Progenitor cell of endocrine pancreas (in vitro differentiated cells): ENCODE data around the gene SFTPB. TPM values are rescaled to one million over a fixed set of nuclear protein-coding genes. Genes with fewer than 3 reads are reported as not detected.

Source experiments
- DNase-seq: peaks from one replicate; pipeline ENCODE4 v3.0.0; 2021; ENCODE audit warnings: low spot score; ENCODE audit not compliant: unreplicated experiment
- H3K27ac Mint-ChIP-seq: 2 replicates; pipeline ENCODE4 v1.8.0; 2021; ENCODE audit warnings: mild to moderate bottlenecking, moderate library complexity, mixed read lengths
- H3K27me3 Mint-ChIP-seq: 2 replicates; pipeline ENCODE4 v1.8.0; 2021; ENCODE audit warnings: mixed read lengths
- H3K36me3 Mint-ChIP-seq: 2 replicates; pipeline ENCODE4 v1.8.0; 2022; ENCODE audit warnings: mixed read lengths; ENCODE audit not compliant: insufficient read depth
- H3K4me1 Mint-ChIP-seq: 2 replicates; pipeline ENCODE4 v1.8.0; 2021; ENCODE audit warnings: low read depth, mixed read lengths
- H3K4me3 Mint-ChIP-seq: 2 replicates; pipeline ENCODE4 v1.8.0; 2021; ENCODE audit warnings: low read depth, mild to moderate bottlenecking, moderate library complexity, mixed read lengths
- H3K9me3 Mint-ChIP-seq: 2 replicates; pipeline ENCODE4 v1.8.0; 2021; ENCODE audit warnings: low read depth, mixed read lengths
- total RNA-seq: library from RNA; stranded (reverse); gene quantifications from 2 replicates; pipeline ENCODE4 v1.2.1, GENCODE V29; 2021
- TF ChIP-seq, protein P1 (sequence below): fragments of 200-600 bp; sonication (generic); IDR thresholded peaks from one replicate; pipeline ENCODE4 v1.5.0; 2021; ENCODE audit warnings: antibody characterized with exemption, mild to moderate bottlenecking; ENCODE audit not compliant: unreplicated experiment

Gene SFTPB
- total RNA-seq, 1 donor from 2014 or later: not detected

DNA sequence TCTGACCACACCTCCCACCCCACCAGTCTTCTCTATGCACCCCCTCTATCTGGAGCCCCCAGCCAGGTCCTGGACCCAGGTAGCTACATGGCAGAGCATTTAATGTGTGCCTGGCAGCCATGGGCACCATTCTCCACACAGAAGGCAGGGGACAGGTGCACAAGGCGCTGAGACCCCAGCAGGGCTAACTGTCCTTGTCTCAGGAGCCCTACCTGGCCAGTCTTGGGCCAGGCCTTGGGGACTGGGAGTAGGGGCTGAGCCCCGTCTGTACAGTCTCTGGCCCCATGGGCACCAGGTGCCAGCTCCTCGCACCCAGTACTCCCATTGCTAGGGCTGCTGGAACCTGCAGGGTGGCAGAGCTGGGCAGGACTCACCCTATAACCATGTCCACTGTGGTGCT, 29.1 kb upstream of the SFTPB start:
- Mint-ChIP-seq H3K27ac (no peak overlapping the region), H3K36me3 (no peaks in the 10 kb centered on the region), H3K9me3 (no peaks in the 10 kb centered on the region), H3K4me3 (no peak overlapping the region), H3K27me3 (peaks cover 15% of the 10 kb centered on the region), H3K4me1 (no peaks in the 10 kb centered on the region)
- TF ChIP-seq, protein P1, sequence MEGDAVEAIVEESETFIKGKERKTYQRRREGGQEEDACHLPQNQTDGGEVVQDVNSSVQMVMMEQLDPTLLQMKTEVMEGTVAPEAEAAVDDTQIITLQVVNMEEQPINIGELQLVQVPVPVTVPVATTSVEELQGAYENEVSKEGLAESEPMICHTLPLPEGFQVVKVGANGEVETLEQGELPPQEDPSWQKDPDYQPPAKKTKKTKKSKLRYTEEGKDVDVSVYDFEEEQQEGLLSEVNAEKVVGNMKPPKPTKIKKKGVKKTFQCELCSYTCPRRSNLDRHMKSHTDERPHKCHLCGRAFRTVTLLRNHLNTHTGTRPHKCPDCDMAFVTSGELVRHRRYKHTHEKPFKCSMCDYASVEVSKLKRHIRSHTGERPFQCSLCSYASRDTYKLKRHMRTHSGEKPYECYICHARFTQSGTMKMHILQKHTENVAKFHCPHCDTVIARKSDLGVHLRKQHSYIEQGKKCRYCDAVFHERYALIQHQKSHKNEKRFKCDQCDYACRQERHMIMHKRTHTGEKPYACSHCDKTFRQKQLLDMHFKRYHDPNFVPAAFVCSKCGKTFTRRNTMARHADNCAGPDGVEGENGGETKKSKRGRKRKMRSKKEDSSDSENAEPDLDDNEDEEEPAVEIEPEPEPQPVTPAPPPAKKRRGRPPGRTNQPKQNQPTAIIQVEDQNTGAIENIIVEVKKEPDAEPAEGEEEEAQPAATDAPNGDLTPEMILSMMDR: no peak
- no peak for DNase-seq

DNA sequence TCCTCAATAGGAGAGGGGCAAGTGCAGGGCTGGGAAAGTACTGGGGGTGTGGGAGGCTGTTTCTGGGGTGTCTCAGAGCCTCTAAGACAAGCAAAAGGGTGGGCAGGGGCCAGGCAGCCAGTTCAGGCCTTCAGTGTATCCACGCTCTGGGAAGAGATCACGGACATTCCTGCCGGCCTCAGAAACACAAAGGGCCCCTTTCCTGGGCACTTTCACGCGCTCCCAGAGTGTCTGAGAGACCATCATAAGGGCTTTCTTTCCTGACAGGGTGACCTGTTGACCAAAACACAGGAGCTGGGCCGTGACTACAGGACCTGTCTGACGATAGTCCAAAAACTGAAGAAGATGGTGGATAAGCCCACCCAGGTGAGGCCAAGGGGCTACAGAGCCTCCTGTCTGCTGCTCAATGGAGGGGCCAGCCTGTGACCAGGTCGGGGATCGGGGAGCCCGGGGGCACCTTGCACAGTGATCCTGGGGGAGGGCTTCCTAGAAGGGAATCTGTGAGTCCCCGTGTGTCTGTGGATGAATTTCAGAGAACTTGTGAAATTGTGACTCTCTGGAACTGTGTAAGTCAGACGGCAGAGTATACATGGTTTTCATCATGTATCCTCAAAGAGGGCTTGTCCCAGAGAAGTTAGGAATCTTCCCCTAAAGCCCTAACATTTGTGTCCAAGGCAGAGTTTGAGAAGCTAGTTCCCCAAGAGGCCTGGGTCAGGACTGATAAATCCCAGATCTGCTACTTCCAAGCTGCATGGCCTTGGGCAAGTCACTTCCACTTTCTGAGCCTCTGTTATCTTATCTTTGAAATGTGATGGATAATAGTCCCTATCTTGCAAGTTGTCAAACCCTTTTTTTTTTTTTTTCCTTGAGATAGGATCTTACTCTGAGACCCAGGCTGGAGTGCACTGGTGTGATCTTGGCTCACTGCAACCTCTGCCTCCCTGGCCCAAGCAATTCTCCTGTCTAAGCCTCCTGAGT, 28.0 kb upstream of the SFTPB start:
- H3K27ac Mint-ChIP-seq: no peak overlapping the region
- no peak for DNase-seq
- TF ChIP-seq, protein P1: no peak
- no peak overlapping the region for H3K4me3 Mint-ChIP-seq
- no peaks in the 10 kb centered on the region for H3K36me3 Mint-ChIP-seq
- no peaks in the 10 kb centered on the region for H3K9me3 Mint-ChIP-seq
- H3K27me3 Mint-ChIP-seq: peaks cover 15% of the 10 kb centered on the region
- no peaks in the 10 kb centered on the region for H3K4me1 Mint-ChIP-seq

DNA sequence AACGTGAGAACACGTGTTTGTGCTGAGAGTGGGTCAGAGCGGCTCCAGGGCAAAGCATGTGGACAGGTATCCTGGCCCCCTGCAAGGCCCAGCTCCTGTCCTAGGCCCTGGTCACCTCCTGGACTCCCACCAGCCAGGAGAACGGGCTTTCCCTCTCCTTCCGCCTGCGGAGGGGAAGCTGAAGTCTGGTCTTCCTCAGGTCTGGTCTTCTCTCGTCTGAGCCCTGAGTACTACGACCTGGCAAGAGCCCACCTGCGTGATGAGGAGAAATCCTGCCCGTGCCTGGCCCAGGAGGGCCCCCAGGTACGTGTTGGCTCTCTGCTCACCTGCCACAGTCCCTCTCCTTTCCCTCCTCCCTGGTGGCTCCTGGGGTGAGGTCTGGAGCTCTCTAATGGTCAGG, 27.1 kb upstream of the SFTPB start:
- TF ChIP-seq, protein P1: no peak
- Mint-ChIP-seq H3K36me3 (no peaks in the 10 kb centered on the region), H3K9me3 (no peaks in the 10 kb centered on the region), H3K4me1 (no peaks in the 10 kb centered on the region), H3K27ac (peak overlapping the region; percentile 52), H3K4me3 (no peak overlapping the region), H3K27me3 (peaks cover 18% of the 10 kb centered on the region)
- DNase-seq: no peak

DNA sequence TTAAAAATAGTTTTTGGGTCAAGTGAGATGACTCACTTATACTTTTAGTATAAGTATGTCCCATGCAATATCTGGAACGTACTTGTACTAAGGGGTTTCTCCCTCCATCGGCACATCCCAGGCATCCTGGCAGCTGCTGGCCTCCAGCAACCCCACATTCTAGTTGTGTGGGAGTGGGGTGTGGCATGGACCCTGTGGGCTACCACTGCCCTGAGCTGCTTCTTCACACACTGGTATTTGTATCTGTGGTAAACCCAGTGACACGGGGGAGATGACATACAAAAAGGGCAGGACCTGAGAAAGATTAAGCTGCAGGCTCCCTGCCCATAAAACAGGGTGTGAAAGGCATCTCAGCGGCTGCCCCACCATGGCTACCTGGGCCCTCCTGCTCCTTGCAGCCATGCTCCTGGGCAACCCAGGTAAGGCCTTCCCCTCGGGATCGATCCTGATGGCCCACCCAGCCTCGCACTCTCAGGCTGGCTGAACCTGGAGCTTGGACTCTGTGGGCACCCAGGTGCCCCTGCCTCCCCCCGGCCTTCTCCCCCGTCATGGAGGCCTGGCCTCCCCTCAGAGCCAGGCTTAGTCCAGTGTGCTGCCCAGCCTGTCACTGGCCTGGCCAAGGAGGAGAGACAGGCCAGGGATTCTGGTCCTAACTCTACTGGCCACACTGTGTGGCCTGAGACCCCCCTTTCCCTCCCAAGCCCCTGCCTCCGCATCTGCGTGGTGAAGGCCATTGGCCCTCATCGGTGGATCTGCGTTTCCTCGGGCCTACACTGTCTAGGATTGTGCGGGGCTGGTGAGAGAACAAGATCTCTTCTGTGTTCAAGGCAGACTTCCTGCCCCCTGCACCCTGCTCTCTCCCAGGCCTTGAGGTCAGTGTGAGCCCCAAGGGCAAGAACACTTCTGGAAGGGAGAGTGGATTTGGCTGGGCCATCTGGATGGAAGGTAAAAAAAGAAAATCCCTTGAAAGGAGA, 26.3 kb upstream of the SFTPB start, which contains the start of gene GNLY:
Gene GNLY, plus strand, starts transcription at position 307 of the 974 bp plus-strand sequence. Its CDS starts 61 bp downstream, at position 368.
- H3K27me3 Mint-ChIP-seq: peaks cover 16% of the 10 kb centered on the region
- TF ChIP-seq, protein P1: no peak
- no peaks in the 10 kb centered on the region for H3K4me1 Mint-ChIP-seq
- H3K36me3 Mint-ChIP-seq: no peaks in the 10 kb centered on the region
- no peak within 1 kb of the TSS for H3K4me3 Mint-ChIP-seq
- H3K9me3 Mint-ChIP-seq: no peaks in the 10 kb centered on the region
- no peak for DNase-seq
- peak within 1 kb of the TSS; percentile 52 for H3K27ac Mint-ChIP-seq
